ENCODE results near the gene ASB13.
"Not testable (repeated sequence)": the region's sequence is repeated elsewhere in the genome, so short reads cannot be mapped to it uniquely, and the experiment has no call there.

Gene ASB13

DNA sequence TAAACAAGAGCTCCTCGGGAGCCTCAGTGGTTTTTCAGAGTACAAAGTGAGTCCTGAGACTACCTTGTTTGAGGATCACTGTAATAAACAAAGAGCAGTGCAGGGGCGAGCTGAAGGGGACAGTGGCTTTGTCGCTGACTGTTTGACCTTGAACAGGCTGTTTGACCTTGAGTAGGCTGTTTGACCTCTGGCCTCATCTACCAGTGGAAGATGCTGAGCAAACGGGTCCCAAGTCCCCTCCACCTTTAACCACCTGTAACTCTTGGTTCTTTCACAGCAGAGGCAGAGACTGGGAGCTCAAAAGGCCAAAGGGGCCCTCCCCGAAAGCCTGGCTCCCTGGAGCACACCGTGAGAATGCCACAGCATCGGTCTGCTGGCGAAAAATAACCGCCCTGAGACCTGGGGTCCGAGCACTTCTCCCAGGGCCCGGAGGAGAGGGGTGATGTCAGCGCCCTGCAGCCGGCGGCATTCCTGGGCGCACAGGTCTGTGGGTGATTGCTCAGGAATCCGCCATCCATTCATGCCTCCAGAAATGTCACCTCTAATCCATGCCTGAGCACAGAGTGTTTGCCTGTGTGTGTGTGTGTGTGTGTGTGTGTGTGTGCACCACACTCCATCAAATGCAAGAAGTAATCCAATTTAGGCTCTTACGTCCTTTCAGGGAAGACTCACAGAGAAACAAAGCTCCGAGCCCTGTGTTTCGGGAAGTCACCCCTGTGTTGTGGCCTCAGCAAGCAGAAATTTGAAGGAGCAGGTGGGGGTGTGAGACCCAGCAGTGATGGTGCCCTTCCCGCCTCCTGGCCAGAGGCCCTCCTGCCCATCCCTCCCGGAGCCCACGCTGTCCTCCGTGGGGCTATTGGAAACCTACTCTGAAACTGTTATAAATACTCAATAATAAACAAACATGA lies 66.5 kb downstream of the ASB13 start:
- Histone ChIP-seq H3K4me3 (ENCODE audit: low read length) (no peak overlapping the region), H3K4me2 (ENCODE audit: low read length) (no peak overlapping the region), H3K9me3 (replicated peaks; ENCODE audit: low read length) (no peaks in the 10 kb centered on the region), H3K9ac (ENCODE audit: low read depth, low read length) (no peak overlapping the region), H3K4me1 (ENCODE audit: control insufficient read depth, insufficient read depth, low read length) (peaks cover 25% of the 10 kb centered on the region), H3K36me3 (ENCODE audit: insufficient read depth, low read length) (no peaks in the 10 kb centered on the region), H3K27me3 (ENCODE audit: control insufficient read depth, insufficient read depth, low read length) (peaks cover 2% of the 10 kb centered on the region)

GRCh38 chr10:5598085-5598690 lies 68.2 kb downstream of the ASB13 start:
- H3K4me3 ChIP-seq (ENCODE audit: low read length): no peak overlapping the region

DNA sequence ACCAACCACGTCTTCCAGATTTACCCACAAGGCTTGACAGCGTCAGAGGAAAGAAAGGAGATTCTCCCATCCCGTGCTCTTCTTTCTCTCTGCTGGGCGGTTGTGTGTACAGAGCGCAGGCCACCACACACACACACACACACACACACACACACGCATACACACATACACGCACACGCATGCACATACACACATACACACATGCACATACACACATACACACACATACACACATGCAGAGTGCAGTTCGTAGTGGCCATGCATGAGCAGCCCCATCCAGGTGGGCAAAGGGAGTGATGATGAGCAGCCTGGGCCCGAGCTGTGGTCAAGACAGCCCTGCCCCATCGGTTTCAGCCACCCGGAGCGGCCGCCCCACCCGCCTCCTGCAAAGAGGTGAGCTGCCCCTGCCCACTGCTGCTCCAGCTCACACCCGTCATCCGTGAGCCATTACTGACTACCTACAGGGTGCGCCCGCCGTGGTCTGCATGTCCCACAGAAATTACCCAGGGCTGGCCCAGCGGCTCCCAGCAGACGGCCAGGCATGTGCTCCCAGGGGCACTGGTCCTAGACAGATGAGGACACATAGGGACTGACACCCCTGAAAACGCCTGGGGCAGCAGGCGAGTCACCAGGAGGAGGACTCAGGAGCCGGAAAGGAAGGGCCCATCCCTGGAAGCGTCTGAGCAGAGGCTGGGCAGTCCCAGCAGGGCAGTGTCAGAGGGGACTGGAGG lies 69.6 kb downstream of the ASB13 start:
- Histone ChIP-seq H3K4me2 (ENCODE audit: low read length) (no peak overlapping the region), H3K9ac (ENCODE audit: low read depth, low read length) (no peak overlapping the region), H3K4me1 (ENCODE audit: control insufficient read depth, insufficient read depth, low read length) (peaks cover 27% of the 10 kb centered on the region), H3K4me3 (ENCODE audit: low read length) (no peak overlapping the region), H3K36me3 (ENCODE audit: insufficient read depth, low read length) (no peaks in the 10 kb centered on the region), H3K9me3 (replicated peaks; ENCODE audit: low read length) (no peaks in the 10 kb centered on the region), H3K27me3 (ENCODE audit: control insufficient read depth, insufficient read depth, low read length) (no peaks in the 10 kb centered on the region)

More at GRCh38 chr10:5598085-5598690, 68.2 kb downstream of the ASB13 start:
- peaks cover 27% of the 10 kb centered on the region for H3K4me1 ChIP-seq (ENCODE audit: control insufficient read depth, insufficient read depth, low read length)
- H3K9me3 ChIP-seq (replicated peaks; ENCODE audit: low read length): no peaks in the 10 kb centered on the region
- no peak overlapping the region for H3K4me2 ChIP-seq (ENCODE audit: low read length)
- no peaks in the 10 kb centered on the region for H3K36me3 ChIP-seq (ENCODE audit: insufficient read depth, low read length)
- no peak overlapping the region for H3K9ac ChIP-seq (ENCODE audit: low read depth, low read length)
- no peaks in the 10 kb centered on the region for H3K27me3 ChIP-seq (ENCODE audit: control insufficient read depth, insufficient read depth, low read length)

DNA sequence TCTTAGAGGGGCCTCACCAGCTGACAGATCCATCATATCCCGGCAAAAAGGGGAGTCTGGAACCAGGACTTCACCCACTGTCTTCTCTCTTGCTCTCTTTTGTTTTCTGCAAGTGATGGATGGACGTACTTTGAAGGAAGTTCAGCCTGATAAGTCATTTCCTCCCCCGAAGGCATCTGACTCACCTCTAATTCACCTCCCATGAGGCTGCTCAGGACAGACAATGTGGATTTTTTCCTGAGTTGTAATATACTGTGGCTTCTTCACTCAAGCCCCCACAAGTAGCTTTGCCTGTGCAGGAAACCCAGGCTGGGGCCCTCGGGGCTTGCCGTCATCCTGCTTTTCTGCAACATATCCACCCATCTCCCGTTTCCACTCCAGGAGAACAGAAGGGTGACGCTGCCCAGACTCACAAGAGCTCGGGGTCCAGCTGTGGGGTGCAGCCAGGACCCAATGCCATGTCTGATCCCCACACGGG lies 70.4 kb downstream of the ASB13 start:
- no peak overlapping the region for H3K9ac ChIP-seq (ENCODE audit: low read depth, low read length)
- H3K4me2 ChIP-seq (ENCODE audit: low read length): peak overlapping the region; percentile 60
- peaks cover 27% of the 10 kb centered on the region for H3K4me1 ChIP-seq (ENCODE audit: control insufficient read depth, insufficient read depth, low read length)
- no peaks in the 10 kb centered on the region for H3K9me3 ChIP-seq (replicated peaks; ENCODE audit: low read length)
- peak overlapping the region; percentile 24 for H3K4me3 ChIP-seq (ENCODE audit: low read length)
- no peaks in the 10 kb centered on the region for H3K27me3 ChIP-seq (ENCODE audit: control insufficient read depth, insufficient read depth, low read length)
- no peaks in the 10 kb centered on the region for H3K36me3 ChIP-seq (ENCODE audit: insufficient read depth, low read length)

DNA sequence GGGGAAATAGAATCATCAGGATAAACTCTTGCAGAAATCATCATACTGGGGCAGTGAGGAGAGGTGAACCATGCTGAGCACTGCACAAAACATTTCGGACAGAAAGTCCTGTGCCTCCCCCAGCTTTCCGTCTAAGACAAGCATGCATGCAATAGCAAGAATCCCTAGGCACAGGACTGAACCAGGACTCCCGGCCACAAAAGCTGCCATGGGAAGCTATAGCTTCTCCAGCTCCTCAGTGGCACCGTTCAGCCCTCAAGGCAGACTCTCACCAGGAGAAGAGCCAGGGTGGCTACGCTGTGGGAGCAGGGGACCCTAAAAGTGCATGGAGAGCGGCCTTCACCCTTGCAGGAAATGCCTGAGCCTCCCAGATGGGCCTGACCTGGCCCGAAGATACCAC lies 70.8 kb downstream of the ASB13 start:
- Histone ChIP-seq H3K27me3 (ENCODE audit: control insufficient read depth, insufficient read depth, low read length) (no peaks in the 10 kb centered on the region), H3K4me3 (ENCODE audit: low read length) (peak overlapping the region; percentile 24), H3K36me3 (ENCODE audit: insufficient read depth, low read length) (no peaks in the 10 kb centered on the region), H3K4me2 (ENCODE audit: low read length) (peak overlapping the region; percentile 60), H3K9ac (ENCODE audit: low read depth, low read length) (no peak overlapping the region), H3K4me1 (ENCODE audit: control insufficient read depth, insufficient read depth, low read length) (peaks cover 27% of the 10 kb centered on the region), H3K9me3 (replicated peaks; ENCODE audit: low read length) (no peaks in the 10 kb centered on the region)

DNA sequence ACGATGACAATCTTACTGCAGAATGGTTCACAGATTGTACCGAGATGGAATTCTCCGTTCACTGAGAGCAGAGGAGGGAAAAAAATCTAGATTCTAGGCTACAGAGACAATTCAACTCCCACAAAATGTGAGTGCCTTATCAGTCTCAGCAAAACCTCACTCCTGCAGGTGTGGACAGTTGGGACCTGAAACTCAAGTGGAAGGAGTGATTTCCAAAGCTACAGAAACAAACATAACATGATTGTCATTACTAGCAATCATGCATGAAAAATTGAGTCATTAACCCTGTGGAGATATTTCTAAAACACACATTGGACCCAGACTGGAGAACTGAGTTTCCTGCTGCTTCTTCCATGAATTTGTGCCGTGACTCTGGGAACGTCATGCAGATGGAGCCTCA lies 71.3 kb downstream of the ASB13 start:
- Histone ChIP-seq H3K36me3 (ENCODE audit: insufficient read depth, low read length) (no peaks in the 10 kb centered on the region), H3K4me3 (ENCODE audit: low read length) (no peak overlapping the region), H3K4me2 (ENCODE audit: low read length) (no peak overlapping the region), H3K4me1 (ENCODE audit: control insufficient read depth, insufficient read depth, low read length) (peaks cover 27% of the 10 kb centered on the region), H3K9ac (ENCODE audit: low read depth, low read length) (no peak overlapping the region), H3K27me3 (ENCODE audit: control insufficient read depth, insufficient read depth, low read length) (no peaks in the 10 kb centered on the region), H3K9me3 (replicated peaks; ENCODE audit: low read length) (no peaks in the 10 kb centered on the region)

DNA sequence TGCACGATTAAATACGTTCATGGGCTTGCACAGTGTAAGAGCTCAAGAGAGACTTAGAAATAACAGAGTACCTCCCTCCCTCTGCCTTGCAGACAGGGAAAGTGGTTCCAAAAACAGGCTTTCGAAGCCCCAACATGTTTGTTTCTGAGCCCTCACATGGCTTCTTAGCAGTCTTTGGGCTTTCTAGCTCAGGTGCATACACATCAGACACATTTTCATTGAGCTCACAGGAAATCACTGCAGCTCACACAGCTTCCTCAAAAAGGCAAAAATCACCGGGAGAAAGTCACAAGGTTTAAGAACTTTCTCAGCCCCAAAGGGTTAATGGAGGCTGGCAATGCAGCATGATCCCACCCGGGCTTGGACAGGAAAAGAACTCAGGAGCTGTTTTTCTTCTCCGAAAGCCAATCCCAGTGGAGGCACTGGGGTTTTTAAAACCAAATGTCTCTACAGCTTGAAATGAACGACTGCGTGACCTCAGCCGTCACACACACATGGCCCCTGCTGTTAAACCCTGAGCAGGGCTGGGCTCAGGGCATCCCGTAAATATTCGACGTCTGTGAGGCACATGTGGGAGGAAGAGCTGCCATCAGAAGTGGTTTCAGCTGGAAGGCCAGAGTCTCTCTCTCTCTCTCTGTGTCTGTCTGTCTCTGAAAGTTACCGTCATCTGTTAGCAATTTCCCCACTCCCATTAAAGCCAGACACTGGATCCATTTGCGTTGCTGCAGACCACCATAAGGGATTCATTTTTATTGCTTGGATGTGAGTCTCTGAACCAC lies 71.9 kb downstream of the ASB13 start:
- Histone ChIP-seq H3K4me2 (ENCODE audit: low read length) (no peak overlapping the region), H3K27me3 (ENCODE audit: control insufficient read depth, insufficient read depth, low read length) (no peaks in the 10 kb centered on the region), H3K9ac (ENCODE audit: low read depth, low read length) (no peak overlapping the region), H3K4me3 (ENCODE audit: low read length) (no peak overlapping the region), H3K4me1 (ENCODE audit: control insufficient read depth, insufficient read depth, low read length) (peaks cover 27% of the 10 kb centered on the region), H3K9me3 (replicated peaks; ENCODE audit: low read length) (no peaks in the 10 kb centered on the region), H3K36me3 (ENCODE audit: insufficient read depth, low read length) (no peaks in the 10 kb centered on the region)

DNA sequence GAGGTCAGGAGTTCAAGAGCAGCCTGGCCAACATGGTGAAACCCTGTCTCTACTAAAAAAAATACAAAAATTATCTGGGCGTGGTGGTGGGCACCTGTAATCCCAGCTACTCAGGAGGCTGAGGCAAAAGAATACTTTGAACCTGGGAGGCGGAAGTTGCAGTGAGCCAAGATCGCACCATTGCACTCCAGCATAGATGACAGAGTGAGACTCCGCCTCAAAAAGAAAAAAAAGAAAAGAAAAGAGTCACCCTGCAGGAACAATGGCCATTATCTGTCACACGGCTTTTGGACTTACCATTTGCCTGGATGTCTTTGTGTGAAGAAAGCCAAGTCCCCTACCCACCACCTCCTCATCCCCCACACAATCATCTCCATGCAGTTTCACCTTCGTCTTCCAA lies 73.0 kb downstream of the ASB13 start:
- H3K36me3 ChIP-seq (ENCODE audit: insufficient read depth, low read length); H3K4me2 ChIP-seq (ENCODE audit: low read length); H3K9me3 ChIP-seq (replicated peaks; ENCODE audit: low read length); H3K9ac ChIP-seq (ENCODE audit: low read depth, low read length); H3K27me3 ChIP-seq (ENCODE audit: control insufficient read depth, insufficient read depth, low read length); H3K4me3 ChIP-seq (ENCODE audit: low read length): not testable (repeated sequence)
- H3K4me1 ChIP-seq (ENCODE audit: control insufficient read depth, insufficient read depth, low read length): peaks cover 27% of the 10 kb centered on the region

DNA sequence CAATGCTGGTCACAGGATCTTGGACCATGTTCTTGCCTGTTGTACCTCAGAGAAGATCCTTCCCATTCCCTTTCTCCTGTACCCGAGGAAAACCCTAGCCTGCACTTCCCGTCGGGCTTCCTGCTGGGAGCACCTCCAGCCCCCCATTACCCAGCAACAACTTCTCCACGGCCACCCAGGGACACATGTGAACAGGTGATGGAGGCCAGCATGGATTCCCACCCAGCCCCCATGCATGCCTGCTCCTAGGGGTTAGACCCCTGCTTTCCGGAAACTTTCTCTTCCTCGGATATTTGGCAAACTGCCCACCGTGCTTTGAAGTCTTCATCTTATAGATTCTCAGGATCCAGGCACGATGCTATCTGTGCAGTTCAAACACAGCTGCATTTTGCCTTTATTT lies 74.3 kb downstream of the ASB13 start:
- no peaks in the 10 kb centered on the region for H3K9me3 ChIP-seq (replicated peaks; ENCODE audit: low read length)
- H3K36me3 ChIP-seq (ENCODE audit: insufficient read depth, low read length): no peaks in the 10 kb centered on the region
- H3K9ac ChIP-seq (ENCODE audit: low read depth, low read length): no peak overlapping the region
- H3K4me3 ChIP-seq (ENCODE audit: low read length): no peak overlapping the region
- H3K4me2 ChIP-seq (ENCODE audit: low read length): no peak overlapping the region
- peaks cover 4% of the 10 kb centered on the region for H3K27me3 ChIP-seq (ENCODE audit: control insufficient read depth, insufficient read depth, low read length)
- peaks cover 23% of the 10 kb centered on the region for H3K4me1 ChIP-seq (ENCODE audit: control insufficient read depth, insufficient read depth, low read length)

DNA sequence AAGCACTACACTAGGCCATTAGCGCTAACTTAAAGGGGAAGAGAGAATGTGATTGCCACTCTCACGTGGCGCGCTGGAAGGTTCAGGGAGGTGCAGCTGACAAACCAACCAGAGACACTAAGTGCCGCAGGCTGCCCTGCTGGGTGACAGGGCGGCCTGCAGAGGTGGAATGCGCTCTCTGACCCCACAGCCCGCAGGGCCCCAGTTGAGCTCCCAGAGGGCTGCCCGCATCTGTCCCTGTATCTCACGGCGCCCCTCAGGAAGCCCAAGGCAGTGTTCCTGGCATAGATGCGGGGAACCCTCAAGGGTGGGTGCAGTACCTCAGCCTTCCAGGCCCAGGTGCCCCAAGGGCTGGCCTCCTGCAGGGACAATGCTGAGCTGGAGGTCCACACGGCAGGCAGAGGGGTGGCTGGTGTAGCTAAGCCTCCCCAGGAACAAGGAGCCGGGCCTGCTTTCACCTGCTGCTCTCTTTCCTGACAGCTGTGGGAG lies 75.0 kb downstream of the ASB13 start:
- H3K4me3 ChIP-seq (ENCODE audit: low read length): no peak overlapping the region
- no peaks in the 10 kb centered on the region for H3K36me3 ChIP-seq (ENCODE audit: insufficient read depth, low read length)
- peaks cover 16% of the 10 kb centered on the region for H3K4me1 ChIP-seq (ENCODE audit: control insufficient read depth, insufficient read depth, low read length)
- H3K4me2 ChIP-seq (ENCODE audit: low read length): no peak overlapping the region
- no peak overlapping the region for H3K9ac ChIP-seq (ENCODE audit: low read depth, low read length)
- H3K9me3 ChIP-seq (replicated peaks; ENCODE audit: low read length): no peaks in the 10 kb centered on the region
- H3K27me3 ChIP-seq (ENCODE audit: control insufficient read depth, insufficient read depth, low read length): peaks cover 4% of the 10 kb centered on the region

- H3K9me3 ChIP-seq (replicated peaks; ENCODE audit: low read length): no peaks in the 10 kb centered on the region
- peaks cover 11% of the 10 kb centered on the region for H3K4me1 ChIP-seq (ENCODE audit: control insufficient read depth, insufficient read depth, low read length)
- H3K4me3 ChIP-seq (ENCODE audit: low read length): no peak overlapping the region
- peaks cover 4% of the 10 kb centered on the region for H3K27me3 ChIP-seq (ENCODE audit: control insufficient read depth, insufficient read depth, low read length)
- H3K36me3 ChIP-seq (ENCODE audit: insufficient read depth, low read length): no peaks in the 10 kb centered on the region
- H3K9ac ChIP-seq (ENCODE audit: low read depth, low read length): no peak overlapping the region
- no peak overlapping the region for H3K4me2 ChIP-seq (ENCODE audit: low read length)
Observed at GRCh38 chr10:5590816-5591215, 75.6 kb downstream of the ASB13 start.
